H1 (cell line): ENCODE data around the gene ZNF446. TPM values are rescaled to one million over a fixed set of nuclear protein-coding genes. Genes with fewer than 3 reads are reported as not detected.
A peak's percentile ranks its signal among the peaks of the same experiment; 100 is the strongest.

ENCODE experiments used
- CTCF ChIA-PET: fragments of 300-600 bp; sonication (Branson Sonifier 250); formaldehyde crosslinking; loops from one replicate; lab custom pipeline; 2021; ENCODE audit not compliant: partially characterized antibody; lab: Charles Lee
- POLR2A ChIA-PET: fragments of 300-600 bp; sonication (Branson Sonifier 250); formaldehyde crosslinking; loops from one replicate; lab custom pipeline; 2021; ENCODE audit warnings: inconsistent platforms; ENCODE audit not compliant: partially characterized antibody; lab: Charles Lee
- DNase-seq, 2 experiments: peaks; one replicate each; pipeline versions ENCODE4 v3.0.0 to v3.0.0-alpha.2; 2010 to 2022; ENCODE audit warnings: low spot score in 2 of 2, low read depth in 1 of 2, mixed read lengths in 1 of 2
- FAIRE-seq: peaks from 2 replicates; lab custom pipeline; 2011; peaks lifted over from hg19 to GRCh38; lab: Jason Lieb, UNC
- H2AFZ ChIP-seq: 2 replicates; pipeline ENCODE4 v1.8.1; 2012; ENCODE audit warnings: low read length, inconsistent platforms
- H2AK5ac ChIP-seq: 2 replicates; pipeline ENCODE4 v1.6.1; 2013; ENCODE audit warnings: low read depth, low read length
- H2BK120ac ChIP-seq: replicated peaks from 2 replicates; pipeline ENCODE3; 2013; ENCODE audit warnings: low read depth, low read length, inconsistent platforms
- H2BK12ac ChIP-seq: 2 replicates; pipeline ENCODE4 v1.6.1; 2013; ENCODE audit warnings: low read depth, low read length
- H2BK15ac ChIP-seq: 2 replicates; pipeline ENCODE4 v1.6.1; 2013; ENCODE audit warnings: low read length
- H2BK20ac ChIP-seq: 2 replicates; pipeline ENCODE4 v1.6.1; 2013; ENCODE audit warnings: low read length
- H2BK5ac ChIP-seq: 2 replicates; pipeline ENCODE4 v1.6.1; 2013; ENCODE audit warnings: low read depth, low read length
- H3K14ac ChIP-seq: 2 replicates; pipeline ENCODE4 v1.6.1; 2013; ENCODE audit warnings: inconsistent platforms; ENCODE audit not compliant: insufficient read length
- H3K18ac ChIP-seq: 2 replicates; pipeline ENCODE4 v1.6.1; 2013; ENCODE audit warnings: low read length; ENCODE audit errors: extremely low read depth
- H3K23ac ChIP-seq: 2 replicates; pipeline ENCODE4 v1.6.1; 2013; ENCODE audit warnings: inconsistent platforms; ENCODE audit not compliant: insufficient read length
- H3K23me2 ChIP-seq: 2 replicates; pipeline ENCODE4 v1.6.1; 2013; ENCODE audit warnings: low read depth, low read length
- H3K27ac ChIP-seq: 2 replicates; pipeline ENCODE4 v1.6.1; 2011; ENCODE audit warnings: low read depth, low read length, inconsistent platforms
- H3K27me3 ChIP-seq, 4 experiments: replicated peaks in 1 of 4; 1 replicate in 1 of 4; 2 replicates in 3 of 4; pipeline versions ENCODE4 v1.6.1 to v1.8.1; 2011 to 2013; ENCODE audit warnings: low read length in 3 of 4, mild to moderate bottlenecking in 3 of 4, inconsistent platforms in 2 of 4, mixed read lengths in 2 of 4, moderate library complexity in 1 of 4; ENCODE audit not compliant: control insufficient read depth in 3 of 4, insufficient read depth in 3 of 4; ENCODE audit errors: extremely low read depth in 1 of 4
- H3K36me3 ChIP-seq, 4 experiments: 2 replicates each; pipeline versions ENCODE4 v1.6.1 to v1.8.1; 2011 to 2013; ENCODE audit warnings: mild to moderate bottlenecking in 4 of 4, low read length in 3 of 4, moderate library complexity in 2 of 4, control low read depth in 1 of 4, inconsistent platforms in 1 of 4; ENCODE audit not compliant: insufficient read depth in 4 of 4, control insufficient read depth in 2 of 4
- H3K4ac ChIP-seq: replicated peaks from 2 replicates; pipeline ENCODE3; 2013; ENCODE audit warnings: low read length, low read depth, mixed read lengths, inconsistent platforms; ENCODE audit not compliant: insufficient read length
- H3K4me1 ChIP-seq, 4 experiments: replicated peaks in 1 of 4; 1 replicate in 1 of 4; 2 replicates in 3 of 4; pipeline versions ENCODE4 v1.6.1 to v1.8.1; 2011 to 2013; ENCODE audit warnings: low read length in 3 of 4, inconsistent platforms in 2 of 4, mixed read lengths in 1 of 4; ENCODE audit not compliant: insufficient read depth in 4 of 4, control insufficient read depth in 3 of 4
- H3K4me2 ChIP-seq, 2 experiments: 2 replicates each; pipeline versions ENCODE4 v1.6.1 to v1.8.1; 2011 to 2013; ENCODE audit warnings: low read depth in 2 of 2, low read length in 2 of 2, control low read depth in 1 of 2, inconsistent platforms in 1 of 2, mild to moderate bottlenecking in 1 of 2; ENCODE audit not compliant: insufficient read depth in 1 of 2
- H3K4me3 ChIP-seq, 4 experiments: fragments of 200-600, 300-600 bp in 1 of 4; sonication (generic), shearing (Covaris generic), sonication (Bioruptor Twin) in 1 of 4; 2 replicates each; pipeline versions ENCODE4 v1.5.1 to v1.8.1; 2011 to 2016; ENCODE audit warnings: low read length in 4 of 4, low read depth in 3 of 4, control low read depth in 2 of 4, inconsistent platforms in 2 of 4, mild to moderate bottlenecking in 2 of 4, mixed read lengths in 1 of 4, moderate library complexity in 1 of 4; ENCODE audit not compliant: insufficient read depth in 2 of 4; ENCODE audit errors: extremely low read depth in 1 of 4
- H3K56ac ChIP-seq: replicated peaks from 2 replicates; pipeline ENCODE3; 2013; ENCODE audit warnings: low read depth, mild to moderate bottlenecking, mixed read lengths, low read length, inconsistent platforms; ENCODE audit not compliant: insufficient read length
- H3K79me1 ChIP-seq: 2 replicates; pipeline ENCODE4 v1.6.1; 2013; ENCODE audit warnings: low read depth, low read length, control low read depth
- H3K79me2 ChIP-seq, 2 experiments: 2 replicates each; pipeline versions ENCODE4 v1.6.1 to v1.8.1; 2012 to 2013; ENCODE audit warnings: low read length in 2 of 2, mild to moderate bottlenecking in 2 of 2, inconsistent platforms in 1 of 2; ENCODE audit not compliant: insufficient read depth in 2 of 2, control insufficient read depth in 1 of 2
- H3K9ac ChIP-seq, 4 experiments: replicated peaks in 1 of 4; 1 replicate in 1 of 4; 2 replicates in 3 of 4; pipeline versions ENCODE4 v1.6.1 to v1.8.1; 2011 to 2013; ENCODE audit warnings: low read depth in 3 of 4, low read length in 3 of 4, control low read depth in 2 of 4, mild to moderate bottlenecking in 2 of 4, moderate library complexity in 2 of 4, inconsistent platforms in 1 of 4; ENCODE audit errors: extremely low read depth in 1 of 4
- H3K9me3 ChIP-seq, 2 experiments: 2 replicates each; pipeline versions ENCODE4 v1.6.1 to v1.8.1; 2012 to 2013; ENCODE audit warnings: mild to moderate bottlenecking in 2 of 2, moderate library complexity in 2 of 2, control low read depth in 1 of 2, inconsistent platforms in 1 of 2, low read depth in 1 of 2, low read length in 1 of 2, mixed read lengths in 1 of 2; ENCODE audit not compliant: insufficient read depth in 2 of 2
- H4K20me1 ChIP-seq, 2 experiments: replicated peaks in 1 of 2; 2 replicates each; pipeline versions ENCODE3 to v1.8.1; 2011 to 2013; ENCODE audit warnings: inconsistent platforms in 2 of 2, low read length in 2 of 2, mild to moderate bottlenecking in 1 of 2; ENCODE audit not compliant: insufficient read depth in 2 of 2, control insufficient read depth in 1 of 2
- H4K5ac ChIP-seq: 2 replicates; pipeline ENCODE4 v1.6.1; 2013; ENCODE audit warnings: low read length, low read depth, mixed read lengths, inconsistent platforms; ENCODE audit not compliant: insufficient read length
- H4K8ac ChIP-seq: 2 replicates; pipeline ENCODE4 v1.8.0; 2013; ENCODE audit warnings: mild to moderate bottlenecking, moderate library complexity, low read length, inconsistent platforms; ENCODE audit not compliant: insufficient read depth; ENCODE audit errors: extremely low read depth
- H4K91ac ChIP-seq: replicated peaks from 2 replicates; pipeline ENCODE3; 2013; ENCODE audit warnings: low read length, mixed read lengths, inconsistent platforms; ENCODE audit not compliant: insufficient read length
- CEBPB ChIP-seq: IDR thresholded peaks from 2 replicates; pipeline ENCODE4 v1.6.1; 2012; ENCODE audit warnings: low read depth, low read length
- EP300 ChIP-seq, 2 experiments: IDR thresholded peaks; 1 replicate in 1 of 2; 2 replicates in 1 of 2; pipeline ENCODE4 v1.6.1; 2011 to 2012; ENCODE audit warnings: low read depth in 2 of 2, low read length in 2 of 2, mild to moderate bottlenecking in 2 of 2, borderline replicate concordance in 1 of 2, inconsistent platforms in 1 of 2, moderate library complexity in 1 of 2
- FOSL1 ChIP-seq: IDR thresholded peaks from 2 replicates; pipeline ENCODE4 v1.6.1; 2011; ENCODE audit warnings: mild to moderate bottlenecking, low read depth, low read length, moderate library complexity; ENCODE audit not compliant: insufficient read depth
- GABPA ChIP-seq: IDR thresholded peaks from 2 replicates; pipeline ENCODE4 v1.6.1; 2011; ENCODE audit warnings: mild to moderate bottlenecking, low read length, moderate library complexity, borderline replicate concordance; ENCODE audit not compliant: insufficient read depth
- GTF2F1 ChIP-seq: IDR thresholded peaks from 2 replicates; pipeline ENCODE4 v1.6.1; 2012; ENCODE audit warnings: low read depth, low read length, improper control_type of control experiment, borderline replicate concordance
- POU5F1 ChIP-seq: IDR thresholded peaks from 2 replicates; pipeline ENCODE4 v1.6.1; 2011; ENCODE audit warnings: low read depth, mild to moderate bottlenecking, low read length, moderate library complexity
- RXRA ChIP-seq: IDR thresholded peaks from 2 replicates; pipeline ENCODE4 v1.6.1; 2011; ENCODE audit warnings: low read depth, mild to moderate bottlenecking, low read length, moderate library complexity; ENCODE audit not compliant: insufficient read depth
- SIX5 ChIP-seq: IDR thresholded peaks from 2 replicates; pipeline ENCODE4 v1.6.1; 2011; ENCODE audit warnings: mild to moderate bottlenecking, low read depth, low read length
- SP2 ChIP-seq: IDR thresholded peaks from 2 replicates; pipeline ENCODE4 v1.6.1; 2012; ENCODE audit warnings: mild to moderate bottlenecking, low read length, inconsistent platforms
- TAF1 ChIP-seq: IDR thresholded peaks from 2 replicates; pipeline ENCODE4 v1.6.1; 2011; ENCODE audit warnings: mild to moderate bottlenecking, low read depth, low read length
- ZNF274 ChIP-seq: IDR thresholded peaks from 2 replicates; pipeline ENCODE4 v1.7.0; 2012; ENCODE audit warnings: low read length, borderline replicate concordance; ENCODE audit errors: extremely low read depth
- WGBS, 2 experiments: shearing (Covaris generic) in 1 of 2; methylation state at CpG; one replicate each; pipeline versions ENCODE4 v1.1.6 to v1.1.7; 2013 to 2015; ENCODE audit warnings: low lambda C conversion rate in 2 of 2, mixed read lengths in 2 of 2, inconsistent platforms in 1 of 2, low coverage in 1 of 2, missing lambda C conversion rate in 1 of 2; ENCODE audit not compliant: insufficient replicate concordance in 2 of 2, insufficient coverage in 1 of 2, insufficient read length in 1 of 2; ENCODE audit errors: extremely low coverage in 1 of 2, missing lambda C conversion rate in 1 of 2; 5-methylcytosine and 5-hydroxymethylcytosine counted together
- polyA plus RNA-seq, 7 experiments: library from polyadenylated mRNA; depleted of rRNA in 3 of 7; stranded (reverse) in 5 of 7; unstranded in 2 of 7; fragments of >200 nt in 5 of 7; fragments of 200-250 nt in 2 of 7; gene quantifications; 1 replicate in 5 of 7; 2 replicates in 1 of 7; 4 replicates in 1 of 7; pipeline versions ENCODE4 v1.2.1 to v1.2.3, GENCODE V29; 2011 to 2013; ENCODE audit warnings: missing spikeins in 2 of 7, mixed read lengths in 2 of 7
- total RNA-seq: library from RNA; stranded (reverse); fragmentation: NEBNext Ultra II Directional; extraction: Animal tissue kit (Norgen Biotek cat#: 25700); gene quantifications from 2 replicates; pipeline ENCODE4 v1.2.1, GENCODE V29; 2021
- TF ChIP-seq, protein P1 (sequence below): IDR thresholded peaks from 2 replicates; pipeline ENCODE4 v1.6.1; 2012; ENCODE audit warnings: inconsistent platforms

ZNF446 gene
- total and polyA plus RNA-seq, 2 of the 8 experiments (the other 6 are each of a cell fraction or from before 2014, with no cell fraction given), result 4.1 to 5.5 TPM

DNA sequence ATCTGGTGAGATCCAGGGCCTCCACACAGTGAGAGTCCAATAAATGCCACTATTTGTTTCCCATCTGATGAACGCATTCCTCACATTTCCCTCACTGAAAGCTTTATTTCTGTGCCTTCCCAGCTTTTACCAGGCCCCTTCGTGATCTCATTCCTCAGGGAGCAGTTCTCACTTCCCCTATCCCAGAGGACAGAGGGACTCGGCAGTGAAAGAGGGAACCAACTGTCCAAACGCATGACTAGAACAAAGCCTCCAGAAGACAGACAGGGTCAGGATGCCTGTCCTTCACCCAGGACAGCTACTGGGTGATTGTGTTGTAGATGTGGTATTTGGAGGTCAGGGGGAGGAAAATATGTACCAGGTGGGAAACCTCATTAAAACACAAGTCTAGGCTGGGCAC lies 45.5 kb downstream of the ZNF446 start:
- FAIRE-seq (no peak), DNase-seq (no peak)
- Histone ChIP-seq H4K91ac (no peak overlapping the region), H2BK20ac (no peak overlapping the region), H3K36me3 (peaks cover 0 to 7% (median 2%) of the 10 kb centered on the region in 4 experiments; a peak in 2 of 8 replicates), H3K23me2 (peaks cover 7% of the 10 kb centered on the region), H3K27ac (no peak overlapping the region; the same call in 1 of the 2 replicates), H2BK12ac (no peak overlapping the region), H3K14ac (no peak overlapping the region), H3K4me2 (peak overlapping the region; percentile 25 to 67; a peak in 2 of 4 replicates), H2BK120ac (no peak overlapping the region), H3K27me3 (no peaks in the 10 kb centered on the region; a peak in 1 of 7 replicates), H4K5ac (no peak overlapping the region), H2AFZ (no peak overlapping the region), H3K4me1 (peaks cover 0 to 16% (median 11%) of the 10 kb centered on the region in 4 experiments; a peak in 6 of 7 replicates), H3K56ac (no peak overlapping the region), H4K20me1 (peaks cover 2 to 9% of the 10 kb centered on the region in 2 experiments), H4K8ac (no peak overlapping the region), H2BK5ac (no peak overlapping the region), H3K79me2 (peaks cover 0 to 15% of the 10 kb centered on the region in 2 experiments; a peak in 1 of 4 replicates), H3K4ac (no peak overlapping the region), H3K18ac (no peak overlapping the region), H3K79me1 (peaks cover 2% of the 10 kb centered on the region; the same call in 1 of the 2 replicates), H2BK15ac (no peak overlapping the region), H3K4me3 (0 out of 8 replicates have a peak overlapping the region, but pooled peaks of 1 of the 4 experiments have one; percentile 13), H3K23ac (no peak overlapping the region), H3K9ac (0 out of 7 replicates have a peak overlapping the region, but pooled peaks of 1 of the 4 experiments have one; percentile 4), H3K9me3 (no peaks in the 10 kb centered on the region), H2AK5ac (no peak overlapping the region)
- ChIA-PET CTCF (interaction anchor here (0.6 to 3.8 kb wide), 7 partner anchors 14 to 669 kb away, joined by 3 to 35 read pairs (median 18); partner anchors contain the start of genes CHMP2A and UBE2M), POLR2A (interaction anchor here (0.7 to 21.3 kb wide), 8 partner anchors 10 to 134 kb away, joined by 3 to 650 read pairs (median 35); partner anchors contain the start of genes CHMP2A, RPS5, TRIM28 and UBE2M)
- 82% methylated on average over 4 of the region's 4 CpGs; no CpG with 5 or more reads in 1 of the 2 experiments for WGBS, 2 experiments
- no peak for TF ChIP-seq CEBPB
- TF ChIP-seq GTF2F1, result no peak
- no peak for TF ChIP-seq RXRA
- no peak for TF ChIP-seq POU5F1
- TF ChIP-seq ZNF274, result no peak
- TF ChIP-seq EP300 (IDR thresholded peaks at IDR 0.05; ENCODE audit: borderline replicate concordance in 1 of 2, low read depth in 2 of 2, low read length in 2 of 2), result no peak
- TF ChIP-seq TAF1, result no peak
- TF ChIP-seq SIX5, result no peak
- no peak for TF ChIP-seq GABPA
- TF ChIP-seq FOSL1, result no peak
- TF ChIP-seq SP2, result no peak
- TF ChIP-seq, protein P1, sequence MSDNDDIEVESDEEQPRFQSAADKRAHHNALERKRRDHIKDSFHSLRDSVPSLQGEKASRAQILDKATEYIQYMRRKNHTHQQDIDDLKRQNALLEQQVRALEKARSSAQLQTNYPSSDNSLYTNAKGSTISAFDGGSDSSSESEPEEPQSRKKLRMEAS, result no peak
